ENCODE results near the gene GPS1. TPM values are rescaled to one million over a fixed set of nuclear protein-coding genes. Genes with fewer than 3 reads are reported as not detected.

Gene GPS1
- total RNA-seq, 2 donors from 2014 or later = 79.5 to 90.8 TPM

DNA sequence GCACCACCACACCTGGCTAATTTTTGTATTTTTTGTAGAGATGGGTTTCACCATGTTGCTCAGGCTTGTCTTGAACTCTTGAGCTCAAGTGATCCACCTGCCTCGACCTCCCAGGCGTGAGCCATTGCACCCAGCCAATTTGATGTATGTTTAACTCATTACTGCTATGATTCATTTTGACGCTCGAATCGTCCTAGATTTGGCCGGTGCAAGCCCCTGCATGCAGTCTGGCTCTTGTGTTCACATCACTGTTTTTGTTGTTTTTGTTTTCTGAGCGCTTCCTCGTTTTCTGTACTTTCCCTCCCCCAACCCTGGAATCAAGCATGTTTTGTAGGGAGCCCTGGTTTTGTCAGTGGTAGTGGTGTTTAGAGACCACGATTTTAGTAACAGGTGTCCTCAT, 21.7 kb downstream of the GPS1 start:
- no peaks in the 10 kb centered on the region for H3K9me3 ChIP-seq
- DNase-seq (ENCODE audit: low spot score) = no peak
- no peak overlapping the region for H3K27ac ChIP-seq
- H3K4me1 ChIP-seq = no peaks in the 10 kb centered on the region
- TF ChIP-seq CTCF (IDR thresholded peaks at IDR 0.05) = no peak
- H3K36me3 ChIP-seq = no peaks in the 10 kb centered on the region
- no peaks in the 10 kb centered on the region for H3K27me3 ChIP-seq
- no peak overlapping the region for H3K4me3 ChIP-seq

- no peak for DNase-seq (ENCODE audit: low spot score)
- Histone ChIP-seq H3K9me3 (no peaks in the 10 kb centered on the region), H3K27ac (no peak overlapping the region), H3K4me3 (no peak overlapping the region), H3K36me3 (peaks cover 21% of the 10 kb centered on the region), H3K4me1 (no peaks in the 10 kb centered on the region), H3K27me3 (no peaks in the 10 kb centered on the region)
- TF ChIP-seq CTCF (IDR thresholded peaks at IDR 0.05) = no peak
Observed at GRCh38 chr17:82076018-82076784, 24.5 kb downstream of the GPS1 start.

DNA sequence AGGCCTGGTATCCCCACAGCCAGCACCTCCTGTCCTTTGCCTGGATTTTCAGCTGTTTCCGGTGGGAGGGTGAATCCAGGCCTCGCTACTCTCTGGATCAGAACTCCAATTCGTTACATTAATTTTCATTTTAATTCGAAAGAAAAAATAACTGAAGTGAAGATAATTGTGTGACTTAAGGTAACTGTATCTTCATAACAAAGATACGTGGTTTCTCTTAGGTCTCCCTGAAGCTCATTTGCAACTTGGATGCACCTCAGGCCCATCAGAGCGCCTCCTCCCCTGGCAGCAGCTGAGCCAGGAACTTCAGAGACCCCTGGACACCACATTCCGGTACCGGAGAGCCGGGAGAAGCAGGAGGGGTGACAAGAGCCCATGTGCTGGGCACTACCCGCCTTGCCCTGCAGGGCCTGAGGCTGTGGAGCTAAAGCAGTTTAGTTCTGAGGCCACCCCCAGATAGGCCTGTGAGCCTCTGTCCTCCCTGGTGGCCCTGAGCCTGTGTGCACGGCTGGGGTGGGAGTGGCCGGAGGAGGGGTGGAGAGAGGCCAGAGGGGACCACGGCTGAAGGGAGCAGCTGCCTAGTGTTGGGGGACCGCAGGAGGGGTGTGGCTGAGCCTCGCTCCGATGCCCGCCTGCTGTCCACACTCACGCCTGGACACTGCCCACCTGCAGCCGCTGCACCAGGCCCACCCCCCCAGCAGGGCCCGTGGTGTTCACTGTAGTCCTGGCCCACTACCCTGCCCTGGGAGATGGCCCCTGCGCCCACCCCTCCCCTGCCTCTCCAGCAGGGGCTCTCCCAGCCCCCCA, 25.3 kb downstream of the GPS1 start:
- DNase-seq (ENCODE audit: low spot score) = no peak
- H3K4me3 ChIP-seq = no peak overlapping the region
- no peaks in the 10 kb centered on the region for H3K9me3 ChIP-seq

GRCh38 chr17:82077617-82078358, 26.1 kb downstream of the GPS1 start:
- TF ChIP-seq CTCF (IDR thresholded peaks at IDR 0.05) = no peak
- no peaks in the 10 kb centered on the region for H3K9me3 ChIP-seq
- H3K4me3 ChIP-seq = no peak overlapping the region
- H3K27ac ChIP-seq = no peak overlapping the region
- no peaks in the 10 kb centered on the region for H3K27me3 ChIP-seq
- H3K4me1 ChIP-seq = no peaks in the 10 kb centered on the region
- DNase-seq (ENCODE audit: low spot score) = no peak
- peaks cover 35% of the 10 kb centered on the region for H3K36me3 ChIP-seq

More for the DNA sequence above, 25.3 kb downstream of the GPS1 start:
- Histone ChIP-seq H3K36me3 (peaks cover 27% of the 10 kb centered on the region), H3K4me1 (no peaks in the 10 kb centered on the region), H3K27ac (no peak overlapping the region), H3K27me3 (no peaks in the 10 kb centered on the region)
- no peak for TF ChIP-seq CTCF (IDR thresholded peaks at IDR 0.05)

DNA sequence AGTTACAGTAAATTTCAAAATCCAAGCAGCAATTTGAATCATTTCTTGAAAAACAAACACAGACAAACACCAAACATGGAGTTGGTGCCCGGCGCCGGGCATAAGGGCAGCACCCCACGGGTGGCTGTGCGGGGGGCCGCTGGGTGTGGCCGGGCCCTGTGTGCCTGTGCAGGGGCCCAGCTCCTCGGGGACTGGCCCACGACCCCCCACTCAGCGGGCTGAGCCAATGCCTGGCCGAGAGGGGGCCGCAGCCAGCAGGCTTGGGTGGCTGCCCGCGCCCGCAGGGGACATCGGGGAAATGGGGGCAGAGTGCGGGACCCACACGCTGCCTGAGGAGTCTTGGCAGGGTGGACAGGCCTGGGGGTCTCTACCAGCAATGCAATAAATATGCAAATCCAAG, 26.7 kb downstream of the GPS1 start:
- no peaks in the 10 kb centered on the region for H3K4me1 ChIP-seq
- no peaks in the 10 kb centered on the region for H3K9me3 ChIP-seq
- no peaks in the 10 kb centered on the region for H3K27me3 ChIP-seq
- no peak overlapping the region for H3K27ac ChIP-seq
- no peak overlapping the region for H3K4me3 ChIP-seq
- peaks cover 41% of the 10 kb centered on the region for H3K36me3 ChIP-seq
- no peak for DNase-seq (ENCODE audit: low spot score)
- TF ChIP-seq CTCF (IDR thresholded peaks at IDR 0.05) = no peak
